UCSD-AML1 (cell line): Measurements from ENCODE around the gene C10orf90.
"Not testable (repeated sequence)": the region's sequence is repeated elsewhere in the genome, so short reads cannot be mapped to it uniquely, and the experiment has no call there.

ENCODE experiments used
- DNase-seq: peaks from one replicate; lab custom pipeline; 2025; ENCODE audit not compliant: unreplicated experiment; lab: John Stamatoyannopoulos, UW

The C10orf90 gene

DNA sequence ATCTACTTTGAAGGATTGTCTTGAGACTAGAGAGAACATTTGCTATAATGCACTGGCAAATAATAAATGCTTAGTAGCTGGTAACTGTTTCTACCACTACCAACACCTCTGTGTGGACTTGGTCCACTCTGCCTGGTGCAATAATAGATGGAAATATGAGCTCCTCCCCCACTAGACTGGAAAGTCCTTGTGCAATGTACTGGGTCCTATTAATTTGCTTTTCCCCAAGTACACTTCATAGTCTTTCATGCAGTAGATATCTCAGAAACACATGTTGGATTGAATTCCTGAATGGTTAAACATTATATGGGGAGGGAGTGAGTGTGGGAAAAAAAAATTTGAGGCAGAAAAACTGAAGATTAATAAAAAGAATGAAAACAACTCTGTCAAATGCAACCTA is 119.3 kb downstream of the C10orf90 start:
- DNase-seq, result no peak

DNA sequence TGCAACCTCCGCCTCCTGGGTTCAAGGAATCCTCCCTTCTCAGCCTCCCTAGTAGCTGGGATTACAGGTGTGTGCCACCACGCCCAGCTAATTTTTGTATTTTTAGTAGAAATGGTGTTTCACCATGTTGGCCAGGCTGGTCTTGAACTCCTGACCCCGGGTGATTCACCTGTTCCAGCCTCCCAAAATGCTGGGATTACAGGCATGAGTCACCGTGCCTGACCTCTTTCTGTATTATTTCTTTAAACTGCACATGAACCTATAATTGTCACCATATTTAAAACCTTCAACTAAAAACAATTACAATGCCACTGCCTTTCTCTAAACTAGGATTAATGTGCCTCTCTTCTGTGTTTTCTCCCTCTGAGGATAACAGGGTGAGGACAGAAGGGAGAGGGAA is 119.9 kb downstream of the C10orf90 start:
- not testable (repeated sequence) for DNase-seq

DNA sequence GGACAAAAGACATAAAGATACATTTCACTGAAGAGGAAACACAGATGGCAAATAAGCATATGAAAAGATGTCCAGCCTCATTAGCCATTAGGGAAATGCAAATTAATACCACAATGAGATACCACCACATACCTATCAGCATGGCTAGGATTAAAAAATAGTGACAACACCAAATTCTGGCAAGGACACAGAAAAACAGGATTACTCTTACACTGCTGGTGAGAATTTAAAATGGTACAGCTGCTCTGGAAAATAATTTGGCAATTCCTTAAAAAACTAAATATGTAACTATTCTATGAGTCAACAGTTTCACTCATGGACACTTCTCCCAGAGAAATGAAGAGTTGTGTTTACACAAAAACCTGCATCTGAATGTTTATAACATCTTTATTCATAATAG is 121.1 kb downstream of the C10orf90 start:
- no peak for DNase-seq

DNA sequence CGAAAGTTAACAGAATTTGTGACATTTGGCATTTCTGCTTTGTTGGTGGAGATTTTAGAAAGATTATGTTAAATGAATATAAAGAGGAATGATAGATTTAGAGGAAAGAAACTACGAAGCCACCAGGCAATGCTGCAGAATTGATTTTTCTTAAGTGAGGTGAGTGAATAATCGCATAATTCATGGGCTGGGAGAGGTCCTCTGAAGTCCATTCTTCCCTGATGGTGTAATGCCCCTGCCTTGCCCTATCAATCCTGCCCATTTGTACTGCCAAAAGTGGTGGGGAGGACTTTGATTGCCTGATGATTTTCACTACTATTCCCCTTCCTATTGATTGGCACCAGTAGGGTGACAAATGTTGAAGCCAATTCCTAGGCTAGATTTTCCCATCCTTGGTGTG is 125.9 kb downstream of the C10orf90 start:
- DNase-seq, result no peak

DNA sequence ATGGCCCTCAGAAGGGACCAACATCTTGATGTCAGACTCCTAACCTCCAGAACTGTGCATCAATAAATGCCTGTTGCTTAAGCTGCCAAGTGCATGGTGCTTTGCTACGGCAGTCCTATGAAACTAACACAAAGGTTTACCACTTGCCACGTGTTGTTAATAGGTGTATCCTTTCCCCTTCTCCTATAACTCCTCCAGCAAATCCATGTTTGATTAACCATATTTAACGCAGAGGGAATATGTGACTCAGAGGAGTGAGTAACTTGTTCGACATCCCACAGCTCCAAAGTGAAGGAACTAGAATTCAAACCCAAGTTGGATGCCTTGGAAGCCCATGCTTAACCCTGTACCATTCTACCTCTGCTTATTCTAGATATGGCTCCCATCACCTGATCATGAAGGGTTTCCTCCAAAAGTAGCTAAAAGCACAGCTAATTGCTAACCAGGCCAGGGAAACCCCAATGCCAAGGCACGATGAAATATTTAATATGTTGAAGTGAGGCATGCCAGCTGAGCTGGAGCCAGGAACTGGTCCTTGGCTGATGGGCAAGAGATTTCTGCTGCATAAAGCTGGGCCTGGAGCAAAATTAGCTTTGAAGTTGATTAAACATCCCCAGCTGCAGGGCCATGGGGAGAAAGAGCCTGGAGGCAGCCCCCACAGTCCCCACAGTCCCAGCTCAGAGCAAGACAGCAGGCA is 131.9 kb downstream of the C10orf90 start:
- no peak for DNase-seq

DNA sequence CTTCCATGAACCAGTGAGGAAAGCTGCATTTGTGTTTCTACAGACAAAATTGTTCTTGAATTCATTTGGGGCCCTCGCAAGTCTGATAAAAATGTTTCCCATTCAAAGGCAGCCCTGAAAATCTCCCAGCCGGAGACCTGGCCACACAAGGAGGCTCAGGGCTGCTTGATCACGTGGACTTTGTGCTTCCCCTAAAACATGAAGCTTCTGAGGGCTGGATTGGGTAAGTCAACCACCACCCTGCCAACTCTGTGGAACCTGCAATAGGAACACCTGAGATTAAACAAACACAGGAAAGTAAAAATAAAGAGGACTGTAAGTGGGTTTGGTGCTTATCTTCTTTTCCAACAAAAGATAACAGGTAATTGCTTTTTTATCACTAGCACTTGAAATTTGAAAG is 133.8 kb downstream of the C10orf90 start:
- no peak for DNase-seq

DNA sequence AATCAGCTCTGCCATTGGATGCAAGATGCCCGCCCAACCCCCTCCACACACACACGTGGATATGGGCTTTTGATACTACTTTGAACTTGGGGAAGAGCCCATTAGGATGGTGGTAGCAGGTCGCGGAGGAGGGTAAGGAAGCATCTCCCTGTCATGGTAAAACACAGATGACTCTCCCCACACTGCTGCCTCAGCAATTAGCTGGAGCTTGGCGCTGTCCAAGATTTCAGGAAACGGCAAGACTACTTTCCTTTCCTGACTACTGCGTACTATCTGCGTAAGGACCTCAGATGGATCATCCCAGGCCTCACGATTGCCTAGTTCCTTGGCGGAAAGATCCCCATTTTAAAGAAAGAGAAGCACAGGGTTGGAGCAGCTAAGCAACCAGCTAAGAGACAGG is 134.3 kb downstream of the C10orf90 start:
- no peak for DNase-seq

DNA sequence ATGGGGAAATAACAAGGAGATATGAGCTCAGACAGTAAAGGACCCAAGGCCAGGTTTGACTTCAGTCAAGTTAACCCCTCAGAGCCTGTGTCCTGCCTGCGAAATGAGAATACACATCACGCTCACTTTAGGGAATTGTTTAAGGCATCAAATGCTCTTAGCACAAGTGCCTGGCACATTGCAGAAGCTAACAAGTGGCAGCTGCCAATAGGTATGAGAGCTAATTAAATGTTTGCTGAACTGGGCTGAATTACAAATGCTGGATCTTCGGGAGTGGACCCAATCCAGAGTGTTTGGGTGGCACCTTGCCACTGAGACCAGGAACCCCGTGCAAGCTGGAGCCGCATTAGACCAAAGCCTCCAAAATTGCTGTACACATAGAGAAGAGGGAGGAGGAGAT is 136.8 kb downstream of the C10orf90 start:
- no peak for DNase-seq

DNA sequence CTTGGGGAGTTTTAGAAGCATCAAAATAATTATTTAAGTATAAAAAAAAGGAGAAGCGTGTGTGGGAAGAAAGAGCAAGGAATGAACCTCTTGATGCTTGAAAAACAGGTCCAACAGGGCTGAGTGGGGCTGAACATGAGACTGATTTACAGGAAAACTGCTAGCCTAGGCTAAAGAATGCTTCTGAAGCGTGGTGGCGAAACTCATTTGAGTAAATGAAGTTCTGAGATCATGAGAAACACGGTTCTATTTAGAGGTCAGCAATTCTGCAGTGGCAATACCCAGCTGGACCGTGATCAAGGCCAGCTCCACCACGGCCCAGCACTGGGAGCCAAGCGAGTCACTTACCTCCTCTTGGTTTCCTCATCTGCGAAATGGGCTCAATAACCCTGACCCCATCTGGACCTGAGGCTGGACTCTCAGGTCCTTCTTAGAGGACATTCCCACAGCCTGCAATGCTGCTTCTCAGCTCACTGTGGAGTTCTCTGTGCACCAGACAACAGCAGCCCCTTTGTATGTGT is 142.1 kb downstream of the C10orf90 start:
- no peak for DNase-seq

DNA sequence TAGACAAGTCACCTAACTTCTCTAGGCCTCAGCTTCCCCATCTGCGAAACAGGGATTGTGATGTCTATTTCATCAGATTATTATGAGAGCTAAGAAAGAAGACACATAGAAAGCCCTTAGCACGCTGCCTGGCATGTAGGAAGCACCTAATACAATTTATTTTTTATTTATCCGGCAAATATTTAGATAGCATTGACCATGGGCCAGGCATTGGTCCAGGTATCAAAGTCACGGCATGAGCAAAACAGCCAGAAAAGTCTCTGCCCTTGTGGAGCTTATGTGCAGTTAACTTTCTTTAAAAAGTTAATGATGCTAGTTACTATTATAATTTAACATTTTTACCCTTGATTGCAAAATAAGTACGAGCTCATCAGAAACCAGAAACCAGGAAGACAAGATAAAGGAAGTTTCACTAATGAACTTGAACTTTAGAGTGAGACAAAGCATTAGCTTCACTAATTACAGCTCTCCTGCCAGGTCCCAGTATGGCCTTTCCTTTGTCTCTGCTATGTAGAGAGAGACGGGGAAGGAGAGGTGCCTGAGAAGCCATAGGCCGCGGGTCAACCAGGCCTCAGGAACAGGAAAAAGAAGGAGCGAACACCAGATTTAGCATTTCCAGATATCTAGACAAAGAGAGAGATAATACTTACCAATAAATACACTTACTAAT is 142.7 kb downstream of the C10orf90 start:
- no peak for DNase-seq

DNA sequence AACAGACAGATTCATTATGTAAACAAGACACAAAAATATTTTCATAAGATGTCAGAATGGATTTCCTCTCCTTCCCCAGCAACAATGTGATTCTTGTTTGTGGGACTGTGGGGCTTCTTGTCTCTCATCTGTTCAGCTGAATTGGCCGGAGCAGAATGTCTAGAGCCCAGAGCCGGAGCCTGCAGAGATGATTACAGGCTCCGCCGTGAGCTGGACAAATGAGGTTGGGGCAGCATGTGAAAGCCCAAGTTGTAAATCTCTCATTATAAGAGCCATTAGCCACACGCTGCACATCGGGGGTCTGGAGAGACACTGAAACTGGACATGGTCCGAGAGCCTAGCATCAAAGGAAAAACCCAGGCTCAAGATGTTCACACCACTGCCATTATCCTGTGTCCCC is 145.2 kb downstream of the C10orf90 start:
- DNase-seq, result no peak

DNA sequence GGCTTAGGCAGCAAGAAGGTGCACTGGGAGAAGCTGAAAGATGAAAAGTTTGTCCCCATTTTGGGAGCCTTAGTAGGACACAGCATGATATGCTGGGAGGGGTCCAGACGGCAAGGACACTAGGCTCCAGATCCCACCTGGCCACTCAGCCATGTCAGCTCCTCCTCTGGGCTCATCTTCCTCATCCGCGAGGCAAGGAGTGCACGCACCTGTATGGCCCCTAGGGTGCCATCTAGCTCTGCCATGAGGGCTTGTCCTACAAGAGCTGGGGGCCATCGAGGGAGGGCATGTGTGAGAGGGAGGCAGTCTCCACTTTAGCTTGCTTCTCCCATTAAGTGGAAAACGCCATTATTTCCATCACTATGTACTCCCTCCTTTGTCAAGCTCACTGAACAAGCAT is 146.0 kb downstream of the C10orf90 start:
- no peak for DNase-seq

DNA sequence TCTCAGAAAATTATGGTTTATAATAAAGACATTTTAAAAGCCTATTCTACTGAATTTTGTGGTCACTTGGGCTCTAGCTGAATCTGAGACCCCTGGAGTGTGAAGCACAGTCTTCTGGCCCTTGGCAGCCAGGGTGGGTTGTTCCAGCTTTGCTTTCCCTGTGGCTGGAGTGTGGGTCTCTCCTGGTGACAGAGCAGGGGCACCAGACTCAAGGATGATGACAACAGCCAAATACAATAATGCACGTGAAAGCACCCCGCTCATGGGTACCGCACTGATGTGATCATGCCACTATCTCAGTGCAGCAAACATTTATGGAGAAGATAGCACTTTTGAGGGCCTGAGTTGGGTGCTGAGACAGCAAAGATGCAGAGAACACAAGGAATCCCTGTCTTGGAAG is 147.4 kb downstream of the C10orf90 start:
- no peak for DNase-seq

DNA sequence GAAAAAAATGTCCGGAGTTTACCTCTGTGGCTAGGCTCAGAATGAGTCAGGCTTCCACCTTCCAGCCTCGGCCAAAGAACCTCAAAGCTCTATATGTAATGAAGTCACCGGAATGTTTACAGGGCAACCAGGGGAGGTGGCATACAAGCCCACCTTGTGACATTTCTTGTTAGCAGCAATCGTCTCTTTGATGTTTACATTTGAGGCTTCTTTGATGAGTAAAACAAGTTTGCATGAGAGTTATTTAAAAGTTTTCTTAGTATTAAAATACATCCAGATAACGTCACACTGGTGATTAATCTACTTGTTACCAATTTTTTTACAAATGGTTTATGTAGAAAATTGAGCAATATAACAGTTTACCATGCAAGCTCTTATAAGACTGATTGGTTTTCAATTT is 149.1 kb downstream of the C10orf90 start:
- no peak for DNase-seq

DNA sequence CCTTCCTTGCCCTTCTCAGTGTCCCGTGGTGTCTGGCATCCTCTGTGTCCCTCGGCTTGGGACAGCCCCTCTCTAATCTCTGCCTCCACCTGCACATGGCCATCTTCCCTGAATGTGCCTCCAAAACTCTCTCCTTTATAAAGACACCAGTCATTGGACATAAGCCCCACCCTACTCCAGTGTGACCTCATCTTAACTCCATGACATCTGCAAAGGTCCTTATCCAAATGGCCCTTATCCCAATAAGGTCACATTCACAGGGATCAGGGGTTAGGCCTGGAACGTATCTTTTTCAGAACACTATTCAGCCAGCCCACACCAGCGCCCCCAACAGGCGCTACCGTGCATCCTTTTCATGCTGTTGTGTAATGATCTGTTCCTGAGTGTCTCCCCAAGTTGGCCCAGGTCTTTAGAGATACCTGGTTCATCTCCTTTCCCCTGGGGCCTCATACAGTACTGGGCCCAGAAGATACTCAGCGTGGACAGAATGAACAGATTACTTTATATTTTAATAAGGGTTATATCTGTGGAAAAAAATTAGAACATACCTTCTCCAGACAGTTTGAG is 149.7 kb downstream of the C10orf90 start:
- DNase-seq, result no peak

DNA sequence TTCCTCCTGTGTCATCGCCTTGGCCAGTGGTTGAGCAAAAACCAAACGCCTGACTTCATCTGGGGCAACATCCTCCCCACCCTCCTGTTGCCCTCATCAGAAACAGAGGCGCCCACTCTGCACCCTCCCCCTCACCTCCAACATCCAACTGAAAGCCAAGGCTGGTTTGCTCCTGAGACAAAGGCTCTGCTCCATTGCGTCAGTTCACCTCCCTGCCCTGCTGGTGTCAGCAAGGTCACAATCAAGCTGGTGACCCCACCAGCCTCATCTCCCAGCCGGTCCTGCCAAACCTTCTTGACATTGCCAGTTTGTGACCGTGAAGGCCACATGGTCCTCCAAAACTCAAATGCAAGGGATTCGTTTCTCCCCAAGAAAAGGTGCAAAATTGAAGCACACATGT is 150.5 kb downstream of the C10orf90 start:
- DNase-seq, result no peak

DNA sequence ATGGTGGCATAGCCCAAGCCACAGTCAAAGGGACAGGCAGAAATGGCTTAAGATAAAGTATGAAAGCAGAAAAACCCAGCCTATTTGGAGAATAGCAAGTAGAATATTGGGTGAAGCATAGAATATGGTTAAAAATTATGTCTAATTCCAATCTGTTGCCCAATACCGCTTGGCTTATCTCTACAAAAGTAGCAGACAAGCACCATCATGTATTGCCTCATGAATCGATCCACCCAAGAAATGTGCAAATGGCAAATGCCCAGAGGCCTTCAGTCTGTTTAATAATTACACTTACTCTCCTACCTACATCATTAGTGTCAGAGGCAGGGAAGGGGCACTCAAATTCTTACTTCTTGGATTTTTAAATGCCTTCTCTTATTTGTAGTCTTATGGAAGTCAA is 151.3 kb downstream of the C10orf90 start:
- DNase-seq, result no peak

DNA sequence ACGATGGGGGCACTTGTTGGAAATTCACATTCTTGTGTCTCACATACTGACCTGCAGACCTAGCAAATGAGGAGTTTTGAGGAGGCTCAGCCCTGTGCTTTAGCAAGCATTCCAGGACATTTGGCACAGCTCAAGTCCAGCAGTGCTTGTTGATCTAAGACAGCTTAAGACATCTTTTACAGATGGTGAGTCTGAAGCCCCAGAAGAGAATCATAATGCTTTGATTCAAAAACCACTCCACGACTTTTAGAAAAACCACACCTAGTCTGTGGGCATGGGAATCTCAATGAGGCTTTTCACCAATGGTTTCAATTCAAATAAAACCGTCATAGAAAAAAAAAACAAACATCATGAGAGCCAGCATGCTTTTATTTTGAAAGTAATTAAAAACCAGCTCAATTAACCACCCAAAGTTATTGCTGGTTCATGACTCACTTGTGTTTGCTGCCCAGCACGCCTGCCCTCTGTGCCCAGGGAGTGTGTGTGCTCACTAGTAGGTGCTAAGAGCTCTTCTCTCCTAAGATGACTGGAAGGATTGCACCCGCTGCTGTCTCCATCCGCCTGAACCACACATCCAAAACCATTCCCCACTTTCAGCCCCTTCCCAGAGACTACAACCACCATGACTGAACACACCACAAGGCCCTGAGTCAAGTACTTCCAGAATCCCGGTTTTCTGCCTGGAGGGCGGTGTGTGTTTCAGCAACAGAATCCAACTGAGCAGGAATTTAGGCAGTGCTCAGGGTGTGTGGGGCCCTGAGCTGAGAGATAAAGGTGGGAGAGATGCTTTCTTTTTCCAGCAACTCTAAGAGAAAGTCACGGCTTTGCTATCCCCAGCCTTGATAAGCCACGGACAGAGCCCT is 152.0 kb downstream of the C10orf90 start:
- DNase-seq, result no peak

DNA sequence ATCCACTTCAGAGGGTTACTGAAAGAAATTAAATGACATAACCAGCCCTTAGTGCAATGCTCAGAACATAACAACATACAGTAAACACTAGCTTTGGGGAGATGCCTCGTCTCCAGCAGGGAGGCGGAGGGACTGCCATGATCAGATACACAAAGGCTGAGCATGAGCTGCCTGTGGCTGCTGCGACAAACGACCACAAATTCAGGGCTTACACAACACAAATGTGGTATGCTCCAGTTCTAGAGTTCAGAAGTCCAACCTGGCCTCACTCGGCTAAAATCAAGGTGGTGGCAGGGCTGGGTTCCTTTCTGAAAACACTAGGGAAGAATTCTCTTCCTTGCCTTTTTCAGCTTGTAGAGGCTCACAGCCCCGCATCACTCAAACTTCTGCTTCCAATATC is 154.0 kb downstream of the C10orf90 start:
- DNase-seq, result no peak

DNA sequence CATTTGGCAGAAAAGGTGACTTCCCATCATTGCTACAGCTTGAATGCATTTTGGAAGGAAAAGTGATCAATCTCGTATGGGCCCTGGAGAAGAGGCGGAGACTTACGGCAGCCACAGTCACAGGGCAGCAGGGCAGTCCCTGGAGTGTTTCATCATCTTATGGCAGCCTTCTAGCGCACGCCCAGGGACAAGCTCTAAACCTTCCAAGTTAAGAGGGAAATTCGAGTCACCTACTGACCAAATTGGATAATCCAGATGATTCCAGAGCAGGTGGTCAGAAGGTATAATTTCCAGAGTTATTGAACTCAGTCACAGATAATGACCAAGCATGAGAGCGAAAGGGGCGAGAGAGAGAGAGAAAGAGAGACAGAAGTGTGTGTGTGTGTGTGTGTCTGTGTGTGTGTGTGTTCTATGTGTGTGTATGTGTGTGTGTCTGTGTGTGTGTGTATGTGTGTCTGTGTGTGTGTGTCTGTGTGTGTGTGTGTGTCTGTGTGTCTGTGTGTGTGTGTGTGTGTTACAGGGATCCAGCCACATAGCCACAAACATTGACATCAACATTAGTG is 158.5 kb downstream of the C10orf90 start:
- DNase-seq, result no peak

DNA sequence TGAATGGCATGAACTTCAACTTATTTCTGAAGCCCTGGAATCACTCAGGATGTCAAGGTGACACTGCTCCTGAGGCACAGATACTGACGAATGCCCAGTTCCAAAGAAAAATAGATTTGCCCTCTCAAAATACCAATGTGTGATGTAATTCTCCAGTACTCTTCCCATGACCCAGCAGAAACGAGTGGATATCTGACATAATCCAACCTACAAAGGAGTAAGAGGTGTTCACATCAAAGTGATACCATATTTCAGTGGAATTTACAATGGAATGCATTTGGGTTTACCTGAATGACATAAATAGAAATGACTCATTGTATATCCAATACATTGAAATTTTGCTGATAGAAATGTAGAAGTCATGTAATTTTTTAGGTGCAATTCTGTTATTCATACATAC is 161.3 kb downstream of the C10orf90 start:
- DNase-seq, result no peak
